ENCODE results near the gene MAP3K3. TPM values are rescaled to one million over a fixed set of nuclear protein-coding genes. Genes with fewer than 3 reads are reported as not detected.
A peak's percentile ranks its signal among the peaks of the same experiment; 100 is the strongest.

The MAP3K3 gene
- polyA plus RNA-seq (2012; ENCODE audit: missing spikeins) = 11.3 TPM

DNA sequence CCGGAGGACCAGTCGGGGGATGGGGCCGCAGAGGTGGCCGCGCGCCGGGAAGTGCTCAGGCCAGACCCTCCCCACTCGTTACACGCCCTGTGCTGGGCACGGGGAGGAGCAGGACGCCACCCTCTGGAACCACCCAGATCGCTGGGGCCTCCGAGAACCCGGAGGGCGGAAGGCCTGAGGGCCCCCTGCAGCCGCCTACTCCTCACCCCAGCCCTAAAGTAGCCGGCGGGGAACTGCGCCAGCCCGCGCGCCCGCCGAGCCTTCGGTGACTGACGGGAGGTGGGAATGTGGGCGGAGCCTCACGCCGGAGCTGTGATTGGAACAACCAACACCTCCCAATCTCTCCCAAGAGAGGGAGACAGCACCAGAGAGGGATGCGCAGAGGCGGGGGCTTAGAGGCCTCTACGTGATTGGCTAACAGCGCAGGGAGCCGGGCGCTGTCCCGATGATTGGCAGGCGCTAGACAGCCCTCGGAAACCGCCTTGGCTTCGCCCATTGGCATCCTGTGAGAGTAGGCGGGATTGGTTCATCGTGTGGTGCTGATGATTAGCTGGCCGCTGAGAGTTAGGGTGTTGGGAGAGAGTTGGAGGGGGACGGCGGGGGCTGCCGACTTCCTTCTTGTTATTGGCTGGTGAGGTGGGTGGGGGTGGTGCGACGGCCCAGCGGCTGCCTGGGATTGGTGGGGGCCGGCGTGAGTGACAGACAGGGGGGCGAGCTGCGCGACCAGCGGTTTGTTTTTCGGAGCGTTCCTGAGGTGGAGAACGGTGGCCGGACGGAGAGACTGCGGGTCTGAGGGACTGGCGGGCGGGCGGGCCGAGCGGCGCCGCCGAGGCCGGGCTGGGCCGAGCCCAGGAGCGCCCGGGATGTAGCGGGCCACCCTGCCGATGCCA, at the start of gene MAP3K3:
Gene MAP3K3 (plus strand): TSS at position 734 of the 890 bp plus-strand sequence. CDS start 343 bp downstream, outside the sequence.
- DNase-seq (ENCODE audit: insufficient read length) (peak; percentile 94), FAIRE-seq (peak; percentile 96)
- TF ChIP-seq POLR2A (IDR thresholded peaks at IDR 0.05; ENCODE audit: low read depth, low read length) (peak; percentile 92), TAF1 (IDR thresholded peaks at IDR 0.05; ENCODE audit: borderline replicate concordance, low read depth, low read length) (peak; percentile 75), POLR2AphosphoS5 (IDR thresholded peaks at IDR 0.05; ENCODE audit: low read depth, low read length) (peak; percentile 82)

- TF ChIP-seq TAF1 (IDR thresholded peaks at IDR 0.05; ENCODE audit: borderline replicate concordance, low read depth, low read length) (no peak), POLR2A (IDR thresholded peaks at IDR 0.05; ENCODE audit: low read depth, low read length) (no peak), POLR2AphosphoS5 (IDR thresholded peaks at IDR 0.05; ENCODE audit: low read depth, low read length) (no peak)
- FAIRE-seq = no peak
- no peak for DNase-seq (ENCODE audit: insufficient read length)
These were observed 48.6 kb upstream of the MAP3K3 start for GRCh38 chr17:63573634-63574033.

DNA sequence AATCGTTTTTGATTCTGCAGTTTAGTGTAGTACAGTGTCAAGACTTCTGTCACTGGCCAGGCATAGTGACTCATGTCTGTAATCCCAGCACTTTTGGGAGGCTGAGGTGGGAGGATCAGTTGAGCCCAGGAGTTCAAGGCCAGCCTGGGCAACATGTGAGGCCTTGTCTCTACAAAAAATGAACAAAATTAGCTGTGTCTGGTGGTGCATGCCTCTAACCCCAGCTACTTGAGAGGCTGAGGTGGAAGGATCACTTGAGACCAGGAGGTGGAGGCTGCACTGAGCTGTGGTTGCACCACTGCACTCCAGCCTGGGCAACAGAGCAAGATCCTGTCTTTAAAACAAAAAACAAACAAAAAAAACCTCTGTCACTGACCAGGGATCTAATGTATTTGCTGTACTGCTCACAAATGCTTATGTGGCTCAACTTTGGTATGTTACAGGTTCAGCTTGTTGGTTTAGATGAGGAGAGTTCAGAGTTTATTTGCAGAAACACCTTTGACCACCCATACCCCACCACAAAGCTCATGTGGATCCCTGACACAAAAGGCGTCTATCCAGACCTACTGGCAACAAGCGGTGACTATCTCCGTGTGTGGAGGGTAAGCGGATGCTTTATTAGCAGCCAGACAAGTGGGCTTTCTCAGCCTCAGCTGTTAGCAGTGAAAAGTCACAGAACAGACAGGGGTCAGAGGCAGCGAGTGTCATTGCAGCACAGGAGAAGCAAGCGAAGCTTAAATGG, 44.0 kb upstream of the MAP3K3 start:
- FAIRE-seq (no peak), DNase-seq (ENCODE audit: insufficient read length) (no peak)
- TF ChIP-seq POLR2AphosphoS5 (IDR thresholded peaks at IDR 0.05; ENCODE audit: low read depth, low read length) (no peak), POLR2A (IDR thresholded peaks at IDR 0.05; ENCODE audit: low read depth, low read length) (no peak), TAF1 (IDR thresholded peaks at IDR 0.05; ENCODE audit: borderline replicate concordance, low read depth, low read length) (no peak)

DNA sequence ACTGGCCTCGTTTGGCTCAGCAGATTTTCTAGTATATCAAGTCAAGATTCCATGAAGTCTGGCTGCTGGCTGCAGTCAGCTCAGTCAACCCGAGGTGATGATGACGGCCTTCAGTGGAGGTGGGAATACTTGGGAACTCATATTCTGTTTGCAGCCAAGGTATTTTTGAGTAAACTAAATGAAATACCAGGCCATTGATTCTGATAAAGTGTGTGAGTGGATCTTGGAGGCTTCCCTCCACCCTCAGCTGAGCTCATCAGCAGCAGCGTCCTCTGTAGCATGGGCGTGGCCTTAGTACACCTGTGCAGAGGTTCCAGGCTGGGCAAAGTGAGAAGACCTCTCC, 43.5 kb upstream of the MAP3K3 start:
- DNase-seq (ENCODE audit: insufficient read length) (no peak), FAIRE-seq (no peak)
- TF ChIP-seq TAF1 (IDR thresholded peaks at IDR 0.05; ENCODE audit: borderline replicate concordance, low read depth, low read length) (no peak), POLR2AphosphoS5 (IDR thresholded peaks at IDR 0.05; ENCODE audit: low read depth, low read length) (no peak), POLR2A (IDR thresholded peaks at IDR 0.05; ENCODE audit: low read depth, low read length) (no peak)

DNA sequence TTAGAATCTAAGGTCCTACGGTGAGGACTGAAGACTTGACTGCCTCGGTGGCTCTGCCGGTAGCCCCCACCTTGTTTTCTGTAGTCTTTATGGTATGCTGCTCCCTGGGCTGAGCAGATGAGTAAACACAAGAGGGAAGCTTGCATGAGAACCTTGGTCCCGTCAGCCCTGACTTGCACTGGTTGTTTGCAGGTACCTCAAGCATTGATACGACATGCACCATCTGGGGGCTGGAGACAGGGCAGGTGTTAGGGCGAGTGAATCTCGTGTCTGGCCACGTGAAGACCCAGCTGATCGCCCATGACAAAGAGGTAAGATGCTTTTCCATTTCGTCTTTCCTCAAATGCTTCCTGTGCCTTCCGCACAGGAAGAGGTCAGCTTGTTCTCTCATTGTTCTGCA, 42.6 kb upstream of the MAP3K3 start:
- FAIRE-seq = no peak
- TF ChIP-seq POLR2A (IDR thresholded peaks at IDR 0.05; ENCODE audit: low read depth, low read length) = no peak
- no peak for TF ChIP-seq POLR2AphosphoS5 (IDR thresholded peaks at IDR 0.05; ENCODE audit: low read depth, low read length)
- no peak for TF ChIP-seq TAF1 (IDR thresholded peaks at IDR 0.05; ENCODE audit: borderline replicate concordance, low read depth, low read length)
- no peak for DNase-seq (ENCODE audit: insufficient read length)

DNA sequence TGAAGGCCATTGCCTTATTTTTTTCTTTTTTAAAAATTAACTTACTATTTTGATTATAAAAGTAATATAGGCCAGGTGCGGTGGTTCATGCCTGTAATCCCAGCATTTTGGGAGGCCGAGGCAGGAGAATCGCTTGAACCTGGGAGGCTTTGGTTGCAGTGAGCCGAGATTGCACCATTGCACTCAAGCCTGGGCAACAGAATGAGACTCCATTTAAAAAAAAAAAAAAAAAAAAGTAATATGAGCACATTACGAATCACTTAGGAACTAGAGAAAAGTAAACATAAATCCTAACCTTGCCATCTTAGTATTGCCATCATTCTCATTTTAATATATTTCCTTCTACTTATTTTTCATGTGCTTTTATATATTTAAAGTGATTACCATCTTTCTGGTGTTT, 34.4 kb upstream of the MAP3K3 start:
- FAIRE-seq (no peak), DNase-seq (ENCODE audit: insufficient read length) (no peak)
- no peak for TF ChIP-seq POLR2A (IDR thresholded peaks at IDR 0.05; ENCODE audit: low read depth, low read length)
- TF ChIP-seq TAF1 (IDR thresholded peaks at IDR 0.05; ENCODE audit: borderline replicate concordance, low read depth, low read length) = no peak
- TF ChIP-seq POLR2AphosphoS5 (IDR thresholded peaks at IDR 0.05; ENCODE audit: low read depth, low read length) = no peak

DNA sequence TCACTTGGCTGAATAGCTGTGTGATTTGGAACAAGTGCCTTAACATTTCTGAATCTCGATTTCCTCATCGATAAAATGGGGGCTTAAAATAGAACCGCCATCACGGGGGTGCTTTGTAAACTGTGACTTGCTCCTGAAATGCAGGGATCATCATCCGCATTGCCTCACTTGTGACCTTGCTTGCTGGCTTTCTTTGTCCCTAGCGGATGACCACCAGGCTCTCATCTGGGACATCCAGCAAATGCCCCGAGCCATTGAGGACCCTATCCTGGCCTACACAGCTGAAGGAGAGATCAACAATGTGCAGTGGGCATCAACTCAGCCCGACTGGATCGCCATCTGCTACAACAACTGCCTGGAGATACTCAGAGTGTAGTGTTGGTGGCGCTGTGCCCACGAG, 33.4 kb upstream of the MAP3K3 start:
- FAIRE-seq = no peak
- TF ChIP-seq TAF1 (IDR thresholded peaks at IDR 0.05; ENCODE audit: borderline replicate concordance, low read depth, low read length) = no peak
- no peak for DNase-seq (ENCODE audit: insufficient read length)

DNA sequence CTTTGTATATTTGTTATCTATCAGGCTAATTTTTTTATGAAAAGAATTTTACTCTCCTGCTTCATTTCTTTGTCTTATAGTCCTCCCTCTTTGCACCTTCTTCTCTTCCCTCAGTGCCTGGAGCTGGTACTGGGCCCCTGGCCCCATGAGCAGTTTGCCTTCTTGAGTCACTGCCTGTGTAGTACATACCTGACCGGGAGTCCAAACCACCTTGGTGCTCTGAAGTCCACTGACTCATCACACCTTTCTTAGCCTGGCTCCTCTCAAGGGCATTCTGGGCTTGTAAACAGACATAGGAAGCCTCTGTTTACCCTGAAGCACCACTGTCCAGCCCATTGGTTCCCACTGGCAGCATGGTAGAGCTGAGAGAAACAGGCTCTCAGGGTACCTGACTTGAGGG, 32.6 kb upstream of the MAP3K3 start:
- TF ChIP-seq POLR2A (IDR thresholded peaks at IDR 0.05; ENCODE audit: low read depth, low read length) = no peak
- DNase-seq (ENCODE audit: insufficient read length) = no peak
- no peak for FAIRE-seq

GRCh38 chr17:63592797-63593196, 29.4 kb upstream of the MAP3K3 start:
- FAIRE-seq = no peak
- no peak for TF ChIP-seq TAF1 (IDR thresholded peaks at IDR 0.05; ENCODE audit: borderline replicate concordance, low read depth, low read length)
- TF ChIP-seq POLR2AphosphoS5 (IDR thresholded peaks at IDR 0.05; ENCODE audit: low read depth, low read length) = no peak
- no peak for TF ChIP-seq POLR2A (IDR thresholded peaks at IDR 0.05; ENCODE audit: low read depth, low read length)
- no peak for DNase-seq (ENCODE audit: insufficient read length)

DNA sequence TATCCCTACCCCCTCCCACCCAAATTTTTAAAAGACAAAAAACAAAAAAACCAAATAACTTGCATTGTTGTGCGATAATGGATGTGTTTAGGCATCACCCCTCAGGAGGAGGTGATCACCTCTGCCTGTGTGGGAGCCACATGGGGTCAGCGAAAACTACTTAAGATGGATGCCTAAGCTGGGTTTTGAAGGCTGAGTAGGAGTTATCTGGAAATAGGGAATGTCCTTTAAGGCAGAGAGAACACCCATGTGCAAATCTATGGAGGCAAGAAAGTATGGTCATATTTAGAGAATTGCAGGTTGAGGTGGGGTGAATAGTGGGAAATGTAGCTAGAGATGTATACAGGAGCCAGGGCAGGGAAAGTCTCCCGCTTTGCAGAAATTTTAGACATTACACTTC, 27.1 kb upstream of the MAP3K3 start:
- TF ChIP-seq TAF1 (IDR thresholded peaks at IDR 0.05; ENCODE audit: borderline replicate concordance, low read depth, low read length) = no peak
- TF ChIP-seq POLR2AphosphoS5 (IDR thresholded peaks at IDR 0.05; ENCODE audit: low read depth, low read length) = no peak
- no peak for TF ChIP-seq POLR2A (IDR thresholded peaks at IDR 0.05; ENCODE audit: low read depth, low read length)
- FAIRE-seq (no peak), DNase-seq (ENCODE audit: insufficient read length) (no peak)

DNA sequence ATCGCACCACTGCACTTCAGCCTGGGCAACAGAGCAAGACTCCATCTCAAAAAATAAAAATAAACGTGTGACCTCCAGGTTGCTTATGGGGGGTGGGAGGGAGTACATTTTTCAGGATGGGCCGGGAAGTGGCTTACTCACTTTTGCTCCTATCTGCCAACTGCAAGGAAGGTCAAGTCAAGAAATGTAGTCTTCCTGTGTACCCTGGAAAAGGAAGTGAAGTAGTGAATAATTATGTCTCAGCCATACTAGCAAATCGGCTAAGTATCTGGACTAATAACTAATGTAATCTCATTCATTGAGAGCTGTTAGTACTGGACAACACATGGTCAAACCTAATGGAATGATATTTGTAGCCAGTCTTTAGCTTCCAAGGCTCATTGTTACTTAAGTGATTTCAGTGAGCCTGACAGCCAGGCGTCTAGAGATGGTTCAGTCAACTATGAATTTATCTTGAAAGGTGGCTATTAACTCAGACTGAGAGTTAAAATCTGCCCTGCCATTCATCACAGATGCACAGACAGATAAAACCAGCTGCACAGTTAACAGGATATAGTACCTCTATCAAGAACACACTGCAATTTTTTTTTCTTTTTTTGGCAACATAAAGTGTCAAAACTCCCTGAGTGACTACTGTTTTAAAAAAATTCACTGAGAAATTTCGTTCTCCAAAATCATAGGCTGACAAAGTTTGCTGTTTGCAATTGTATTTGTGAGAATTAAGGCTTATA, 25.2 kb upstream of the MAP3K3 start:
- DNase-seq (ENCODE audit: insufficient read length) (no peak), FAIRE-seq (no peak)
- TF ChIP-seq POLR2AphosphoS5 (IDR thresholded peaks at IDR 0.05; ENCODE audit: low read depth, low read length) (no peak), POLR2A (IDR thresholded peaks at IDR 0.05; ENCODE audit: low read depth, low read length) (no peak), TAF1 (IDR thresholded peaks at IDR 0.05; ENCODE audit: borderline replicate concordance, low read depth, low read length) (no peak)
